H1 (cell line): Measurements from ENCODE around the gene CKLF.

Source experiments
- BRCA1 ChIP-seq: IDR thresholded peaks from 2 replicates; pipeline ENCODE4 v1.6.1; 2012; ENCODE audit warnings: low read depth, low read length, improper control_type of control experiment
- CBX5 ChIP-seq: fragments of 300-800, 300-1000 bp; sonication (generic); IDR thresholded peaks from 2 replicates; pipeline ENCODE4 v1.7.1; 2016; ENCODE audit warnings: antibody characterized with exemption, low read length, low read depth
- CEBPB ChIP-seq: IDR thresholded peaks from 2 replicates; pipeline ENCODE4 v1.6.1; 2012; ENCODE audit warnings: low read depth, low read length
- HDAC6 ChIP-seq: IDR thresholded peaks from one replicate; pipeline ENCODE4 v1.7.1; 2012; ENCODE audit warnings: low read depth, mild to moderate bottlenecking, inconsistent platforms, low read length, moderate library complexity
- MAX ChIP-seq: IDR thresholded peaks from 2 replicates; pipeline ENCODE4 v1.6.1; 2012; ENCODE audit warnings: inconsistent platforms
- POLR2AphosphoS5 ChIP-seq: IDR thresholded peaks from 2 replicates; pipeline ENCODE4 v1.6.1; 2011; ENCODE audit warnings: low read depth, low read length
- RAD21 ChIP-seq, 2 experiments: IDR thresholded peaks in 1 of 2; conservative IDR thresholded peaks in 1 of 2; 2 replicates each; pipeline ENCODE4 v1.6.1; 2011; ENCODE audit warnings: low read depth in 2 of 2, low read length in 2 of 2, improper control_type of control experiment in 1 of 2, inconsistent platforms in 1 of 2, mild to moderate bottlenecking in 1 of 2, moderate library complexity in 1 of 2
- RBBP5 ChIP-seq: IDR thresholded peaks from 2 replicates; pipeline ENCODE4 v1.7.1; 2012; ENCODE audit warnings: low read depth, mild to moderate bottlenecking, inconsistent platforms, low read length, moderate library complexity, borderline replicate concordance
- RFX5 ChIP-seq: IDR thresholded peaks from 2 replicates; pipeline ENCODE4 v1.6.1; 2011; ENCODE audit warnings: low read depth, low read length, improper control_type of control experiment, borderline replicate concordance
- USF2 ChIP-seq: IDR thresholded peaks from 2 replicates; pipeline ENCODE4 v1.6.1; 2011; ENCODE audit warnings: low read length, improper control_type of control experiment
- ZNF274 ChIP-seq: IDR thresholded peaks from 2 replicates; pipeline ENCODE4 v1.7.0; 2012; ENCODE audit warnings: low read length, borderline replicate concordance; ENCODE audit errors: extremely low read depth
- TF ChIP-seq, protein P1 (sequence below), 3 experiments: IDR thresholded peaks; 1 replicate in 2 of 3; 2 replicates in 1 of 3; pipeline versions ENCODE4 v1.5.1 to v1.6.1; 2011; ENCODE audit warnings: low read length in 3 of 3, mild to moderate bottlenecking in 3 of 3, inconsistent platforms in 2 of 3, low read depth in 1 of 3, moderate library complexity in 1 of 3; ENCODE audit not compliant: insufficient read depth in 1 of 3; ENCODE audit errors: control extremely low read depth in 1 of 3

DNA sequence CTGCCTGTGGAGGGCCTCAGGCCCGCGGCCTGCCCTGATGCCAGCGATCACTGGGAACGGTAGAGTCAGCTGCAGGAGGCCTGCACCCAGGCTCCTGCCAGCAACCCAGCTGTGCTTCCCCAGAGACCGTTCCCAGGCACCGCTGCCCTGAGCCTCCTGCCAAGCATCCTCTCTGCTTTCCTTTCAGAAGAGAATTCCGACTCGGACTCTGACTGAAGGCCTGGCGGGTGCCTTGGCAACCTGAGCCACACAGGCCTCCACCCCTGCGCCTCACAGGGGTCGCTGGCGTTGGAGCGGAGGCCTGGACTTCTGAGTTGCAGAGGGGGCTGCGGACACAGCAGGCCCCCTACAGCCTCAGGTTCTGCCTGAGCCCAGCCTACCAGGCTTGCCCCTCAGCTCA is 60.0 kb downstream of the CKLF start:
- TF ChIP-seq RAD21 (IDR thresholded peaks at IDR 0.05 in 1 of 2, conservative IDR thresholded peaks at IDR 0.05 in 1 of 2; ENCODE audit: low read depth in 2 of 2, low read length in 2 of 2), result no peak
- TF ChIP-seq, protein P1, sequence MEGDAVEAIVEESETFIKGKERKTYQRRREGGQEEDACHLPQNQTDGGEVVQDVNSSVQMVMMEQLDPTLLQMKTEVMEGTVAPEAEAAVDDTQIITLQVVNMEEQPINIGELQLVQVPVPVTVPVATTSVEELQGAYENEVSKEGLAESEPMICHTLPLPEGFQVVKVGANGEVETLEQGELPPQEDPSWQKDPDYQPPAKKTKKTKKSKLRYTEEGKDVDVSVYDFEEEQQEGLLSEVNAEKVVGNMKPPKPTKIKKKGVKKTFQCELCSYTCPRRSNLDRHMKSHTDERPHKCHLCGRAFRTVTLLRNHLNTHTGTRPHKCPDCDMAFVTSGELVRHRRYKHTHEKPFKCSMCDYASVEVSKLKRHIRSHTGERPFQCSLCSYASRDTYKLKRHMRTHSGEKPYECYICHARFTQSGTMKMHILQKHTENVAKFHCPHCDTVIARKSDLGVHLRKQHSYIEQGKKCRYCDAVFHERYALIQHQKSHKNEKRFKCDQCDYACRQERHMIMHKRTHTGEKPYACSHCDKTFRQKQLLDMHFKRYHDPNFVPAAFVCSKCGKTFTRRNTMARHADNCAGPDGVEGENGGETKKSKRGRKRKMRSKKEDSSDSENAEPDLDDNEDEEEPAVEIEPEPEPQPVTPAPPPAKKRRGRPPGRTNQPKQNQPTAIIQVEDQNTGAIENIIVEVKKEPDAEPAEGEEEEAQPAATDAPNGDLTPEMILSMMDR (IDR thresholded peaks at IDR 0.05; ENCODE audit: control extremely low read depth in 1 of 3, insufficient read depth in 1 of 3, low read depth in 1 of 3, low read length in 3 of 3), result no peak
- no peak for TF ChIP-seq RFX5
- TF ChIP-seq CEBPB, result no peak
- no peak for TF ChIP-seq HDAC6
- TF ChIP-seq RBBP5, result no peak
- TF ChIP-seq MAX, result no peak
- TF ChIP-seq POLR2AphosphoS5, result no peak
- TF ChIP-seq CBX5, result no peak
- no peak for TF ChIP-seq ZNF274
- no peak for TF ChIP-seq USF2
- TF ChIP-seq BRCA1, result no peak
